Lung microvascular endothelial cell (primary cell): Measurements from ENCODE around the gene SCNN1A. TPM values are rescaled to one million over a fixed set of nuclear protein-coding genes. Genes with fewer than 3 reads are reported as not detected.

Experiments
- DNase-seq, 2 donors: peaks; one replicate each; pipeline versions ENCODE4 v3.0.0 to v3.0.0-alpha.2; 2010; ENCODE audit warnings: low read depth in 2 of 2
- total RNA-seq: library from RNA; depleted of rRNA; stranded (reverse); fragments of >200 nt; gene quantifications from 2 replicates; pipeline ENCODE4 v1.2.1, GENCODE V29; 2014

Gene SCNN1A
- total RNA-seq, 1 donor from 2014 or later: 0.20 TPM

DNA sequence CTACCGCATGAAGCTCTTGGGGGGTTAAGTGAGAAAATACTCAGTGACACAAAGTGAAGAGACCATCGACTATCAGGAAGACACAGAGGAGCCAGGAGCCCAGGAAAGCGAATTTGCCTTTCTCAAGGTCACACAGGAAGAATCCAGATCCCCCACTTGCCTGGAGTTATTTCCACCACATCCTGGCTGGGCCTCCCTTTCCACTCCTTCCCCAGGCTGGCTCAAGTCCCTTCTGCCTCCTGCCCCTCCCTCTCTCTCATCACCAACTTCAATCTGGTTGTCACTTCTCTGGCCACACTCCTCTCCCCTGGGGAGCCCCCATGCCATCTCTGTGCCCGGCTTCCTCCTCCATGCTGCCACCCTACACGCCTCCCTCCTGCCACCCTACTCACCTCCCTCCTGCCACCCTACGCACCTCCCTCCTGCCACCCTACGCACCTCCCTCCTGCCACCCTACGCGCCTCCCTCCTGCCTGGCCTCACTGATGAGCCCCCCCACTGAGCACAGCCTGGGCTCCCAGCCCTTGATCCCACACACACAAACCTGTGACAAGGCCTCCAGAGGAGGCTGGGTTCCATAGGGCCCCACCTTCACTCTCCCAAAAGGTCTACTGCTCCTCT, 6.3 kb downstream of the SCNN1A start:
- DNase-seq: no peak

DNA sequence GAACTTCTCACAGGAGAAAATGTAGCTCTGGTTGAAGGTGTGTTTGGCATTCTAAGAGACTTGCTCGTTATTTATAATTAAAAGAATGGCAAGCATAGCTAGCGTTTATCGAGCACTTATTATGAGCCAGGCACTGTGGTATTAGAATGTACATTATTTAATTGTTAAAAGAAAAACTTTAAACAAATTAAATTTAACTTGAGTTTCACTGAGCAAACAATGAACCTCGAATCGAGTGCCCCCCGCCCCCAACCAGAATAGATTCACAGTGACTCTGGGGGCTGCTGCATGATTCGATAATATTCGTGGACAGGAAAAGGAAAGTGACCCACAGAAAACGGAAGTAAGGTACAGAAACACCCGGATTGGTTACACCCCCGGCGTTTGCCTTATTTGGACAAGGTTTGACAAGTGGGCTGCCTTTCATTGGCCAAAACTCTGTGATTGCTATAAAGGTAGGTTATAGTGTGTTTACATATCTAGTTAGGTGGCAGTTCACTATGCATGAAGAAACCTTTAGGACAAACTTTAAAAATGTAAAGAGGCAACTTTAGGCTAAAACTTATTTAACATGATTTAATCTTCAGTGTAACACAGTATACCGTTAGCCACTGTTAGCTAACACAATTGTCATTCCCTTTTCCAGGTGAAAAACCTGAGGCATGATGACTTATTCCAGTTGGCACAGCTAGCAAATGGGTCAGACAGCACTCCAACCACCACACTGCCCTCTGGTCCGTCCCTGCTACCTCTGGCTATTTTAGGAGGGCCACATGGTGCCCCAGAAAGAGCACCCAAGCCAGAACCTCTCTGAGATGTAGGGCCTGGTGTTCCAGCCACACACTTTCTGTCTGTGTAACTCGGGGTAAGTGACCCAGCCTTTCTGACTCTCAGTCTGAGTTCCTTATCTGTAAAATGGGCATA, 7.1 kb downstream of the SCNN1A start:
- peak in 1 of 2 donors; percentile 31 for DNase-seq

DNA sequence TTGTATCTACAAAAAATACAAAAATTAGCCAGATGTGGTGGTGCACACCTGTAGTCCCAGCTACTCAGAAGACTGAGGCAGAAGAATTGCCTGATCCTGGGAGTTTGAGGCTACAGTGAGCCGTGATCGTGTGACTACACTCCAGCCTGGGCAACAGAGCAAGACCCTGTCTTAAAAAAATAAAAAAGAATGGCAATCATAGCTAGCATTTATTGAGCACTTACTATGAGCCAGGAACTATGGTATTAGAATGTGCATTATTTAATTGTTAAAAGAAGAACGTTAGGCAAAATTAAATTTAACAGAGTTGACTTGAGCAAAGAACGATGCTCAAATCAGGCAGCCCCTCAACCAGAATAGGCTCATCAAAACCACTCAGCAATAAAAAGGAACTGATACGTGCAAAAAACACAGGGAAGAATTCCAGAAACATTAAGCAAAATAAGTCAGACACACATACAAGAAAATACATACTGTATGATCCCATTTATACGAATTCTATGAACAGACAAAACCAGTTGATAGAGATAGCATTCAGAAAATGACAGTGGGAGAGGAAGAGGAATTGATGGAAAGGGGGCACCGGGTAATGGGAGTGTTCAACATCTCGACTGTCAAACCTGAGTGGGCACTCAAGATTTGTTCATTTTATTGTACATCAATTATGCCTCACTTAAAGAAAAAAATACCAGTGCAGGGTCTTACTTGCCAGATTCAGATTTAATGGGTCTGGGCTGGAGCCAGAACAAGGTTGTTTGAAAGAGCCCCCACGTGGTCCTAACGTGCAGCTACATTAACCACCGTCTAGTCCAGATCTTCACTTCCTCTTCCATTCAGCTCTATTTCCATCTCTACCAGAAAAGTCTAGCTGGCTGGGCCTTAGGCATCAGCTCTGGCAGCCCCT, 8.0 kb downstream of the SCNN1A start:
- peak; percentile 78 to 84 for DNase-seq

GRCh38 chr12:6364044-6364374, 11.4 kb downstream of the SCNN1A start:
- DNase-seq: no peak

DNA sequence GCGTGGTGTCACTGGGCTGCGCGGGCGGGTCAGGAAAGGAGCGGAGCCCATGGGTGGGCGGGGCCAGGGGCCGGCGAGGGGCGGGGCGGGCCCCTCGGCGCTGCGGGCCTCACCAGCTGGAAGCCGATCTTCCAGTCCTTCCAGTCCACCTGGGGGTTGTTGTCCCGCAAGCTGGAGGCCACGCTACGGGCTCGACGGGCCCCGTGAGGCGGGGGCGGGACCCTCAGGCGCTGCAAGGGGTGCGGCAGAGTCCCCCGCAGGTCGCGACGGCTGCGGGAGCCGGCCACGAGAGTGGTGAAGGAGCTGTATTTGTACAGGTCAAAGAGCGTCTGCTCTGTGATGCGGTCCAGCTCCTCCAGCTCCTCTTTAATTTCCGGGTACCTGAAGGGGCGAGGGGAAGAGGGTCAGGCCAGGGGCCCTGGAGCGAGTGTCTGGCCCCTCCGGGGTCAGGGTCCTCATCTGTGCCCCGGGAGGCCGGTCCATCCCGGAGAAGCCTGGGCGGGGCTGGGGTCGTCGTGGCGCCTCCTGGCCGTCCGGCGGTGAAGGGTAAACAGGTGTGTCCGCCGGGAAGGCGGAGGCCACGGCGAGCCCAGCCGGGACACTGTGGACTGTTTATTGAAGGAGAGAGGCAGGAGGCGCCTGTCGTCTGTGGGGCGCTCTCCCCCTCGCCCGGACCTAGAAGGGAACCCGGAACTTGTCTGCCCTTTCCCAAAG, 11.9 kb downstream of the SCNN1A start:
- peak; percentile 74 to 75 for DNase-seq

- DNase-seq: no peak
Measured at GRCh38 chr12:6363010-6363329, 12.4 kb downstream of the SCNN1A start.

DNA sequence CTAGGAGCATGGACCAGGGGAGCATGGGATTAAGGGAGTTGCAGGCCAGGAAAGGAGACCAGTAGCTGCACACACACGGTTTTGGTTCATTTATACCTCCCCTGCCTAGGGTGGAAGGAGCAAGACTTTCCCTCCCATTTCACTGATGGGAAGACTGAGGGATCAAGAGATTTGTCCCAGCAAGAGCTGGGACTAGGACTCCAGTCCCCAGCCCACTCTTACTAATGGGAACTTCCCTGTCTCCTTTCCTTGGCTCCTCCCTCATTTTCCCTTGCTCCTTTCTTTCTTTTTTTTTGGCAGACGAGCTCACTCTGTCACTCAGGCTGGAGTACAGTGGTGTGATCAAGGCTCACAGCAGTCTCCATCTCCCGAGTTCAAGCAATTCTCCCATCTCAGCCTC, 13.0 kb downstream of the SCNN1A start:
- DNase-seq: peak in 1 of 2 donors; percentile 21

DNA sequence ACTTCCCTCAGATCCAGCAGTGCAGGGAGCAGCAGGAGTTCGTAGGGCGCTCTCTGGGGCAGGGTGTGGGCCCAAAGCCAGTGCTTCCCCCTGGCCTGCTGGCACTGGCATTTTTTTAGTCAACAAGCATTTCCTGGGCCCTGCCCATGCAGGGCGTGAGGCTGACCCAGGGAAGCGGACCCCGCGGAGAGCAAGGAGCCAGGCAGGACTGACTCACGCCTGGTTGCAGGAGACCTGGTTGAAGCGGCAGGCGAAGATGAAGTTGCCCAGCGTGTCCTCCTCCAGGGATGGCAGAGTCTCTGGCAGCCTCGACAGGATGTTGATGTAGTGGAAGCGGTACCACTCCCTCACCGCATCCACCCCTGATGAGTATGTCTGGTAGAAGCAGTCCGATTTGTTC, 13.5 kb downstream of the SCNN1A start:
- peak in 1 of 2 donors; percentile 64 for DNase-seq

DNA sequence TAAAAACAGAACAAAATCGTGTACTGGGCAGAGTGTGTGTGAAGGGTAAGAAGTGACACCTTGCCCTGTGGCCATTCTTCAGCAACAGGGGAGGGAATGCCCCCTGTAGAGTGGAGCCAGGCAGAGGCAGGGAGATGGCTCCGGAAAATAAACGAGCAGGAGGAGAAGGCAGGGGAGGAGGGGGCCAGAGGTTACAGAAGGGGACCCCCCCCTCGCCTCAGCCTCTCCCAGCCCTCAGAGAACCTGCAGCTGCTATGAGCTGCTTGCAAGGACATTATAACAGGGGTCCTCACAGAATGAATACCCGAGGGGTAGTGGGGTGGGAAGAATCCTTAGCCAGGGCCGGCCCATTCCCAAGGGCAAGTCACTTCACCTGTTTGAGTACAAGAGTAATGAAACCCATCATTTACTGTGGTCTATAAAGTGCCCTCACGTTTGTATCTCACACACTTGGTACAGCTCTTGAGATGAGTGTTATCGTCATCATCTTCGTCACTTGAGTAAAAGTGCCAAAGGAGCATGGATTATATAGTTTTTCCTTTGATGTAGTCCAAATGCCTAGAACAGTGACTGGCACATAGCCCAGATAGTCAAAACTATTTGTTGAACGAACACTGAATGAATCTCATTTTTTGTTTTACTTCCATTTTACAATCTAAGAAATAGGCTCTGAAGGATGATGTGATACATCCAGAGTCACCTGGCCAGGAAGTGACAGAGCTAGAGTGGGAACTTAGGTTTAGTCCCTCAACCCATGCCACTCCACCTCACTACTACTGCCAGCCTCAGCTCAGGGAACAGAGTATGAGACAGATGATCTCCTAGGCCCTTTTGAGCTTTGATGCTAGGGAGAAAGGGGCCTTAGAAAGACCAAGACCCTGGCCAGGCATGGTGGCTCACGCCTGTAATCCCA, 14.5 kb downstream of the SCNN1A start:
- DNase-seq: peak; percentile 38 to 42

DNA sequence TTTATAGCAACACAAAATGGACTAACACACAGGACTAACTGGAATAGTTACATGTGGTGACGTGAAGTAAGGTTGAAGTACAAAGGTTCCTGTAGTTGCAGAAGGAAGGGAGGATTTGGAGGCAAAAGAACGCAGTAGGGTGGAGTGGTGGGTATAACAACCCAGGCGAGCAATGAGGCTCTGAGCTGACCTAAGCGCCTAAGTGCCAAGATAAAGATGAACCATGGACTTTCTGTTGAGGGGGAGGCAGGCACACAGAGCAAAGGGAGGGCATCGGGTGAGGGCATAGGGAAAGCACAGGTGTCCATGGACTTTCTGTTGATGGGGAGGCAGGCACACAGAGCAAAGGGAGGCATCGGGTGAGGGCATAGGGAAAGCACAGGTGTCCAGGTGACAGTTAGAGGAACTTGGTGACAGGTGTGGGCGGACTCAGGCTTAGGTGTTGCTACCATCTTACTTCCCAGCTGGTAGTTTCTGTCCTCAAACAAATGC, 15.2 kb downstream of the SCNN1A start:
- DNase-seq: no peak

DNA sequence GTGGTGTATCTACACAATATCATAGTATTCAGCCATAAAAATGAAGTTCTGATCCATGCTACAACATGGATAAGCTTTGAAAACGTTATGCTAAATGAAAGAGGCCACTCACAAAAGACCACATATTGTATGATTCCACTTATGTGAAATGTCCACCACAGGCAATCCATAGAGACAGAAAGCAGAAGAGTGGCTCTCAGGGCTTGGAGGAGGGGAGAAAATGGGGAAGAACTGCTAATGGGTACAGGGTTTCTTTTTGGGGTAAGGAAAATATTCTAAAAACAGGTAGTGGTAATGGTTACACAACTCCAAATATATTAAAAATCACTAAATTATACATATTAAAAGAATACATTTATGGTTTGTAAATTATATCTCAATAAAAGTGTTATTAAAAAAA, 16.5 kb downstream of the SCNN1A start:
- DNase-seq: no peak

DNA sequence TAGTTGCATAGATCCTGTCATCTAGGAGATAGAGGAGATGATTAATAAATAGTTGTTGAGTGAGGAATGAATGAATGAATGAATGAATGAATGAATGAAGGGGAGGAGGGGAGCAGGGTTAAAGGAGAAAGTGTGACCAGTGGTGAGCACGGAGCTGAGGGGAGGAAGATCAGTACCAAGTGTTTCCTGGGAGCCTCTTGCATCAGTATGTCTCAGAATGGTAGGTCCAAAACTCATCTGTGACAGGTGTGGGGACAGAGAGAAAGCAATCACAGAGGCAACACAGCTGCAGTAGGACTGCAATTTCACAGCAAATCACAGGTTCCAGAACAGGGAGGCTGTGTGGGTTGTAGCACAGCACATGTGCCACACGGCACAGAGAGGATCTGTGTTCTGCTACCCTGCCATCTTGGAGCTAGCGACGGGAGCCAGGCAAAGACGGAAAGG, 19.0 kb downstream of the SCNN1A start:
- DNase-seq: no peak

- no peak for DNase-seq
Measured at GRCh38 chr12:6355491-6356373, 19.6 kb downstream of the SCNN1A start.

GRCh38 chr12:6354495-6355393, 20.6 kb downstream of the SCNN1A start:
- no peak for DNase-seq

DNA sequence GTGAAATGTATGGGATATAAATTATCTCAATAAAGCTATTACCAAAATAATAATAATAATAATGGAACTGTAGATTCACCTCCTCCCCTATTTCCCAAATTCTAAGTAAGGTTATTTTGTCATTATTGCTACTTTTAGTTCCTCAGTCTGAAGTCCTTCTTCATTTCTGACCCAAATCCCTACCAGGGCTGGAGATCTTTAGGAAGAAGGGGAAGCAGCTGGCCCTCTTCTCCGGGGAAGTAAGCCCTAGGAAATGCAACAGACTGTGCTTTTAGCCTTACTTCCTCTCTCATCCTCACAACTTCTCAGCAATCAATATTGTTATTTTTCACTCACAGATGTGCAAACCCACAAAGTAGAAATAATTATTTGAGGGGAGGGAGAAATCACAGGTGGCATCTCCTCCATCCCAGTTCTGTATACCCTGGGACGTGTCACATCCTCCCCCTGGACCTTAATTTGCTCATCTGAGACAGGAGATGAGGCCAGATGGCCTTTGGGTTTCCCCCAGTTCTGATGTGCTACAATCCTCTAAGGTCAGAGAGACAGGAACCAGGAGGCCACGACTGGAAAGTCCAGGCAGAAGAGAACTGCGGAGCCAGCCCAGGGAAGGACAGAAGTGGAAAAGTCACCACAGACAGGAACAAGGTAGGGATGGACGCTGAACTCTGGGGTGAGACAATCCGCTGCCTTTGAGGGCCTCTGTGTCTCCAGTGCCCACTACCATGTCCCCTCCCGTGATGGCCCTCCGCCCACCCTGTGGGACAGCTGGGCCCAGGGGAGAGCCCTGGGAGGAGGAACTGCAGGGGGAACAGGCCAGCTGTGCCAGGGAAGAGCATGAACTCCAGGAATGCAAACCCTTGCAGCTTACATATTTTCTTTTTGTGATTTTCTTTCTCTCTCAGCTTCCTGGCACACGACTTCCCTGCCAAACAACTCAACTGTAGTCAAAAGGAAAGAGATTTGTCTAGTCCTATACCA, 22.9 kb downstream of the SCNN1A start:
- peak; percentile 55 to 59 for DNase-seq

DNA sequence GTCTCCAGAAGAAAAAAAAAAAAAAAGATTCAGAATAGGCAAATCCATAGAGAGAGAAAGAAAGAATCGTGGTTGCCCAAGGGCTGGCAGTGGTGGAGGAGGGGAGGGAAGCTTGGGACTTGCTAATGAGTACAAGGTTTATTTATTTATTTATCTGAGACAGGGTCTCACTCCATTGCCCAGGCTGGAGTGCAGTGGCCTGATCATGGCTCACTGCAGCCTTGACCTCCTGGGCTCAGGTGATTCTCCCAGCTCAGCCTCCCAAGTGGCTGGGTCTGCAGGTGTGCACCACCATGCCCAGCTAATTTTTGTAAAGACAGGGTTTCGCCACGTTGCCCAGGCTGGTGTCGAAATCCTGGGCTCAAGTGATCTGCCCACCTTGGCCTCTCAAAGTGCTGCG, 23.7 kb downstream of the SCNN1A start:
- DNase-seq: no peak
